Sciatic nerve (tissue), 2 donors: Measurements from ENCODE around the gene CSNK1G1. TPM values are rescaled to one million over a fixed set of nuclear protein-coding genes. Genes with fewer than 3 reads are reported as not detected.
"Not testable (repeated sequence)": the region's sequence is repeated elsewhere in the genome, so short reads cannot be mapped to it uniquely, and the experiment has no call there.

ENCODE experiments used
- ATAC-seq: fragments of 200-7000 bp; cut with Tn5 transposase; one replicate; pipeline ENCODE4 v1.9.1; 2020; ENCODE audit warnings: mild to moderate bottlenecking, moderate library complexity
- DNase-seq: peaks from one replicate; pipeline ENCODE4 v3.0.0-alpha.2; 2020; ENCODE audit warnings: low spot score
- intact Hi-C: fragments of 100-400 bp; cut with DNase I; formaldehyde crosslinking; loops from one replicate; pipeline ENCODE4 v1.14.2; 2022
- total RNA-seq: library from RNA; stranded (reverse); fragmentation: NEBNext Ultra II Directional; extraction: Animal tissue kit (Norgen Biotek cat#: 25700); gene quantifications from one replicate; pipeline ENCODE4 v1.2.1, GENCODE V29; 2021
- donor health status: DM: no; HTN: no; CAD: no.
- donor health status: DM: no; HTN: no; CAD: no.

CSNK1G1 gene
- total RNA-seq, 1 donor from 2014 or later, result 24.0 TPM

DNA sequence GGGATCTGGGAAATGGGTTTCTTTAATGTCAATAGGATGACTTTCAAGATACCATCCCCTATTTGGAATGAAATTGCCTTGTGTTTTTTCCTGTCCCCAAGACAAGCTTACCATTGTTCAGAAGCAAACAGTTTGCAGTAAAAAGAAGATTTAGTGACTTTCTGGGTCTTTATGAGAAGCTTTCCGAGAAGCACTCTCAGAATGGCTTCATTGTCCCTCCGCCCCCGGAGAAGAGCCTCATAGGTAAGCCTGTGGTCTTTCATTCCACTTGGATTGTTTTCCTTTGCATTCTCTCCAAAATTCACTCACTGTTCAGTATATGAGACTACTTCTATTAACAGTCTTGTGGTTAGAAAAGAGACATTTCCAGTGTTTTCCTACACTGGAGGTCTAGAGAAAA, 230.0 kb downstream of the CSNK1G1 start:
- intact Hi-C loops, result no loop called here
- DNase-seq (no peak), ATAC-seq (peak; percentile 21)

GRCh38 chr15:64122936-64123351, 233.0 kb downstream of the CSNK1G1 start:
- intact Hi-C loops, result no loop called here
- peak; percentile 85 for ATAC-seq
- DNase-seq, result no peak

DNA sequence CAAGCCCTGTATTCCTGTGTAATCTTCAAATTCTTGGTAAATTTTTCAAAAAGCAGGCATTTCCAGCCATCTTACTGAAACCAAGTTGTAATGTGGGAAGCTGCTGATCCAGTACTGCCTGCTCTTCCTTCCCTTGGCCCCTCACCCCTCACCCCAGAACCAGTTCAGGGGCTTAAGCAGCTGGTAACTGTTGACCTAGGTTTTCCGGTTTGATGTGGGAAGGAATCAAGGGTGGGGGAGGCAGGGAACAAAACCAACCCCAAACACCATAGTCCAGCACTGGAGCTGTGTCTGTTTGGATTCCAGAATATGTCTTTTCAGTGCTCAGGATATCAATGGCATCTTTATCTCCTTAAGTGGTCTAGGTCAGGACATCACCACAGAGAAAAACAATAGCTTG, 233.5 kb downstream of the CSNK1G1 start:
- intact Hi-C loops, result no loop called here
- ATAC-seq, result no peak
- no peak for DNase-seq

- ATAC-seq (no peak), DNase-seq (no peak)
- intact Hi-C loops, result no loop called here
Observed at GRCh38 chr15:64121614-64122013, 234.4 kb downstream of the CSNK1G1 start.

DNA sequence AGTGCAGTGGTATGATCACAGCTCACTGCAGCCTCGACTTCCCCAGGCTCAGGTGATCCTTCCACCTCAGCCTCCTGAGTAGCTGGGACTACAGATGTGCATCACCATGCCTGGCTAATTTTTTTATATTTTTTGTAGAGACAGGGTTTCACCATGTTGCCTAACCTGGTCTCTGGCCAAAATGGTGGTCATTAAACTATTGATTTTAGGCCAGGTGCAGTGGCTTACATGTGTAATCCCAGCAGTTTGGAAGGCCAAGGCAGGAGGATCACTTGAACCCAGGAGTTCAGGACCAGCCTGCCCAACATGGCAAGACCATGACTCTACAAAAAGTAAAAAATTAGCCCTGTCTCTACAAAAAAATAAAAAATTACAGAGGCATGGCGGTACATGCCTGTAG, 235.7 kb downstream of the CSNK1G1 start:
- intact Hi-C loops, ATAC-seq, DNase-seq: not testable (repeated sequence)

- DNase-seq (no peak), ATAC-seq (no peak)
- intact Hi-C loops, result no loop called here
Observed at GRCh38 chr15:64117759-64118487, 238.1 kb downstream of the CSNK1G1 start.

Other genes with a start within 250 kb of the CSNK1G1 start
- 2.1 TPM for gene SNX22, start 204.4 kb downstream of the CSNK1G1 start, total RNA-seq
- 218 TPM for gene PPIB, start 193.2 kb downstream of the CSNK1G1 start, total RNA-seq
- not detected for gene PCLAF, start 25.3 kb upstream of the CSNK1G1 start, total RNA-seq
- gene TRIP4, start 31.7 kb upstream of the CSNK1G1 start, total RNA-seq, result 25.9 TPM
- gene ZNF609, start 104.4 kb upstream of the CSNK1G1 start, total RNA-seq, result 48.2 TPM